Neural progenitor cell (in vitro differentiated cells): ENCODE results near the gene TMCC1.
"Not testable (repeated sequence)": the region's sequence is repeated elsewhere in the genome, so short reads cannot be mapped to it uniquely, and the experiment has no call there.

Experiments used
- CTCF ChIP-seq: fragments of 200-600 bp; sonication (generic); IDR thresholded peaks from 2 replicates; pipeline ENCODE4 v1.5.1; 2017; ENCODE audit warnings: antibody characterized with exemption, mild to moderate bottlenecking
- EZH2 ChIP-seq: fragments of 200-600 bp; sonication (generic); IDR thresholded peaks from 2 replicates; pipeline ENCODE4 v1.6.1; 2017; ENCODE audit warnings: antibody characterized with exemption, mild to moderate bottlenecking, moderate library complexity

GRCh38 chr3:129696430-129696829, 197.1 kb downstream of the TMCC1 start:
- TF ChIP-seq CTCF, EZH2: not testable (repeated sequence)
